ENCODE results near the gene STRBP.

GRCh38 chr9:123191260-123191659 lies 77.1 kb downstream of the STRBP start:
- no peak for TF ChIP-seq CTCF (conservative IDR thresholded peaks at IDR 0.05; ENCODE audit: low read depth, low read length)
- TF ChIP-seq RCOR1 (IDR thresholded peaks at IDR 0.05; ENCODE audit: insufficient replicate concordance, low read length) = no peak
- TF ChIP-seq MAZ (IDR thresholded peaks at IDR 0.05; ENCODE audit: borderline replicate concordance, low read depth, low read length) = no peak
- no peak for TF ChIP-seq ELK1 (IDR thresholded peaks at IDR 0.05; ENCODE audit: borderline replicate concordance, low read depth, low read length)
- no peak for TF ChIP-seq POLR2A (IDR thresholded peaks at IDR 0.05; ENCODE audit: low read depth, low read length)
- TF ChIP-seq RAD21 (IDR thresholded peaks at IDR 0.05; ENCODE audit: low read length) = no peak

Measured in IMR-90 (cell line).